Kidney (tissue), 14 donors: ENCODE measurements around the gene CD83. TPM values are rescaled to one million over a fixed set of nuclear protein-coding genes. Genes with fewer than 3 reads are reported as not detected.
"Not testable (repeated sequence)": the region's sequence is repeated elsewhere in the genome, so short reads cannot be mapped to it uniquely, and the experiment has no call there.

Experiments
- DNase-seq, 5 donors: peaks; one replicate each; pipeline ENCODE4 v3.0.0-alpha.2; 2013 to 2020
- FAIRE-seq: peaks from 2 replicates; lab custom pipeline; 2012; peaks lifted over from hg19 to GRCh38; lab: Jason Lieb, UNC
- H3K27ac ChIP-seq, 2 donors: one replicate each; pipeline ENCODE4 v1.7.0; 2013; ENCODE audit warnings: low read depth in 2 of 2, low read length in 2 of 2, inconsistent platforms in 1 of 2
- H3K27me3 ChIP-seq: one replicate; pipeline ENCODE4 v1.7.1; 2013; ENCODE audit warnings: low read length, inconsistent platforms; ENCODE audit not compliant: control insufficient read depth, insufficient read depth
- H3K36me3 ChIP-seq, 3 donors: one replicate each; pipeline versions ENCODE4 v1.7.0 to v1.7.1; 2013; ENCODE audit warnings: low read length in 3 of 3, control low read depth in 1 of 3, inconsistent platforms in 1 of 3; ENCODE audit not compliant: insufficient read depth in 3 of 3, control insufficient read depth in 2 of 3
- H3K4me1 ChIP-seq, 3 donors: one replicate each; pipeline versions ENCODE4 v1.7.0 to v1.7.1; 2013; ENCODE audit warnings: low read length in 3 of 3, inconsistent platforms in 1 of 3, low read depth in 1 of 3; ENCODE audit not compliant: control insufficient read depth in 2 of 3, insufficient read depth in 2 of 3
- H3K4me3 ChIP-seq, 3 donors: one replicate each; pipeline versions ENCODE4 v1.7.0 to v1.8.1; 2013; ENCODE audit warnings: low read length in 3 of 3, control low read depth in 1 of 3, inconsistent platforms in 1 of 3
- H3K9ac ChIP-seq, 3 donors: one replicate each; pipeline versions ENCODE4 v1.7.0 to v1.7.1; 2013; ENCODE audit warnings: low read length in 3 of 3, control low read depth in 1 of 3, inconsistent platforms in 1 of 3
- H3K9me3 ChIP-seq, 3 donors: one replicate each; pipeline versions ENCODE4 v1.7.0 to v1.7.1; 2013; ENCODE audit warnings: low read length in 3 of 3, control low read depth in 1 of 3, inconsistent platforms in 1 of 3; ENCODE audit not compliant: control insufficient read depth in 2 of 3, insufficient read depth in 1 of 3
- intact Hi-C: fragments of 100-400 bp; cut with DNase I; formaldehyde crosslinking; loops from one replicate; pipeline ENCODE4 v1.11.1; 2022
- polyA plus RNA-seq: library from polyadenylated mRNA; stranded (reverse); fragments of 350-450 nt; fragmentation: Illumina TruSeq; extraction: RNeasy Lipid Tissue Mini Kit (QIAGEN cat#74804); gene quantifications from one replicate; pipeline ENCODE4 v1.2.3, GENCODE V29; 2014; ENCODE audit warnings: low read depth, low replicate concordance; ENCODE audit not compliant: insufficient read depth
- total RNA-seq: library from RNA; stranded (reverse); fragmentation: NEBNext Ultra II Directional; extraction: Animal tissue kit (Norgen Biotek cat#: 25700); gene quantifications from one replicate; pipeline ENCODE4 v1.2.1, GENCODE V29; 2021
- TF ChIP-seq, protein P1 (sequence below): IDR thresholded peaks from 3 replicates; pipeline ENCODE4 v1.5.1; 2012; ENCODE audit warnings: mild to moderate bottlenecking, moderate library complexity, borderline replicate concordance; ENCODE audit not compliant: insufficient read depth; ENCODE audit errors: extremely low read depth
- donor health status: control.
- donor health status: control.
- donor health status: control.
- donor health status: control.
- donor health status: control.
- donor health status: DM: yes; HTN: yes; CAD: no.
- donor health status: Normal renal cell carcinoma (clear cell type).

The CD83 gene
- total and polyA plus RNA-seq, 2 donors from 2014 or later = 4.0 to 15.4 TPM

DNA sequence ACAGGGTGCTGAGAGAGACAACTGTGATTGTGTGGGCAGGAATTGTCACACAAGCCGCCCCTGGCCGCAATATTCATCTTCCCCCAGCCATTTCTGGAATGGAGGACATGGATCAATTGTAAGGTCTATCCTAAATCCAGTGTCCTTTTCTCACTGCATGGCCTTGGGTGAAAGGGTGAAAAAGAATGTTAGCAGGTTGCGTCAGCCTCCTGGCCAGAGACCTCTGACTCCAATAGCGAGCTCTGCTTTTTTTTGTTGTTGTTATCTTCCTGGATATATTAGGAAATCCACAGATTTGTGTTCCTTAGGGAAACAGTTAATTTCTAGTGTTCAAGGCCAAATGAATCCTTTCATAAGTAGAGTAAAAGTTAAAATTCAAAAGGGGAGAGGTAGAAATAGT lies 47.1 kb upstream of the CD83 start:
- H3K27ac ChIP-seq = no peak overlapping the region
- no peaks in the 10 kb centered on the region for H3K4me1 ChIP-seq
- no peak overlapping the region for H3K9ac ChIP-seq
- no peaks in the 10 kb centered on the region for H3K36me3 ChIP-seq
- DNase-seq = no peak
- no peaks in the 10 kb centered on the region for H3K9me3 ChIP-seq
- no peak overlapping the region for H3K4me3 ChIP-seq
- FAIRE-seq = no peak
- TF ChIP-seq, protein P1, sequence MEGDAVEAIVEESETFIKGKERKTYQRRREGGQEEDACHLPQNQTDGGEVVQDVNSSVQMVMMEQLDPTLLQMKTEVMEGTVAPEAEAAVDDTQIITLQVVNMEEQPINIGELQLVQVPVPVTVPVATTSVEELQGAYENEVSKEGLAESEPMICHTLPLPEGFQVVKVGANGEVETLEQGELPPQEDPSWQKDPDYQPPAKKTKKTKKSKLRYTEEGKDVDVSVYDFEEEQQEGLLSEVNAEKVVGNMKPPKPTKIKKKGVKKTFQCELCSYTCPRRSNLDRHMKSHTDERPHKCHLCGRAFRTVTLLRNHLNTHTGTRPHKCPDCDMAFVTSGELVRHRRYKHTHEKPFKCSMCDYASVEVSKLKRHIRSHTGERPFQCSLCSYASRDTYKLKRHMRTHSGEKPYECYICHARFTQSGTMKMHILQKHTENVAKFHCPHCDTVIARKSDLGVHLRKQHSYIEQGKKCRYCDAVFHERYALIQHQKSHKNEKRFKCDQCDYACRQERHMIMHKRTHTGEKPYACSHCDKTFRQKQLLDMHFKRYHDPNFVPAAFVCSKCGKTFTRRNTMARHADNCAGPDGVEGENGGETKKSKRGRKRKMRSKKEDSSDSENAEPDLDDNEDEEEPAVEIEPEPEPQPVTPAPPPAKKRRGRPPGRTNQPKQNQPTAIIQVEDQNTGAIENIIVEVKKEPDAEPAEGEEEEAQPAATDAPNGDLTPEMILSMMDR = no peak
- H3K27me3 ChIP-seq = no peaks in the 10 kb centered on the region
- intact Hi-C loops = no loop called here

DNA sequence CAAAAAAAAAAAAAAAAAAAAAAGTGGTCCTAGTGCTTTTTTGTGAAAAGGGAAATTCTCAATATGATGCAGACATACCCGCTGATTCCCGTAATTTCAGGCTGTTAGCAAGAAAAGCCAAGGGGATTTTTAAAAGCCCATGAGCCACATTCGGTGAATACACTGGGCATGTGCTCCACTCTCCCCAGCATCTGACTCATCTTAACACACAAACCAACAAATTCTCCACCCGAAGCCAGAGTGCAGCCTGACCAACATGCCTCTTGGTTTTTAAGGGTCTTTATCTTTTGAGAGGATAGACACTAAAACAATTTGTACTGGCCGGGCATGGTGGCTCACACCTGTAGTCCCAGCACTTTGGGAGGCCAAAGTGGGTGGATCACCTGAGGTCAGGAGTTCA lies 45.5 kb upstream of the CD83 start:
- Histone ChIP-seq H3K4me3 (no peak overlapping the region), H3K9me3 (no peaks in the 10 kb centered on the region), H3K4me1 (no peaks in the 10 kb centered on the region), H3K27me3 (no peaks in the 10 kb centered on the region), H3K27ac (no peak overlapping the region), H3K36me3 (no peaks in the 10 kb centered on the region), H3K9ac (no peak overlapping the region)
- TF ChIP-seq, protein P1 = no peak
- DNase-seq (no peak), FAIRE-seq (no peak)
- intact Hi-C loops = no loop called here

DNA sequence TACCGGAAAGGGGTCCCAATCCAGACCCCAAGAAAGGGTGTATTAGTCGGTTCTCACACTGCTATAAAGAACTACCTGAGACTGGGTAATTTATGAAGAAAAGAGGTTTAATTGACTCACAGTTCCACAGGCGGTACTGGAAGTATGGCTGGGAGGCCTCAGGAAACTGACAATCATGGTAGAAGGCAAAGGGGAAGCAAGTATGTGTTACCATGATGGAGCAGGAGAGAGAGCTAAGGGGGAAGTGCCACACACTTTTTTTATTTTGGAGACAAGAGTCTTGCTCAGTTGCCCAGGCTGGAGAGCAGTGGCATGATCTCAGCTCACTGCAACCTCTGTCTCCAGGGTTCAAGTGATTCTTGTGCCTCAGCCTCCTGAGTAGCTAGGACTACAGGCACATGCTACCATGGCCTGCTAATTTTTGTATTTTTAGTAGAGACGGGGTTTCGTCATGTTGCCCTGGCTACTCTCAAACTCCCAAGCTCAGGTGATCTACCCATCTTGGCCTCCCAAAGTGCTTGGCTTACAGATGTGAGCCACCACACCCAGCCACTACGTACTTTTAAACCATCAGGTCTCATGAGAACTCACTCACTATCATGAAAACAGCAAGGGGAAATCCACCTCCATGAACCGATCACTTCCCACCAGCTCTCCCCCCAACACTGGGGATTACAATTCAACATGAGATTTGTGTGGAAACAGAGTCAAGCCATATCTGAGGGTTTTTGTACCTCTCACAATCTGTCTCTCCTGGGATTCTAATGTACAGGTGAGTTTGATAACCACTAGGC lies 43.8 kb upstream of the CD83 start:
- DNase-seq, H3K36me3 ChIP-seq, H3K4me3 ChIP-seq, H3K27ac ChIP-seq, H3K4me1 ChIP-seq, intact Hi-C loops, FAIRE-seq, H3K27me3 ChIP-seq, H3K9ac ChIP-seq, H3K9me3 ChIP-seq: not testable (repeated sequence)

DNA sequence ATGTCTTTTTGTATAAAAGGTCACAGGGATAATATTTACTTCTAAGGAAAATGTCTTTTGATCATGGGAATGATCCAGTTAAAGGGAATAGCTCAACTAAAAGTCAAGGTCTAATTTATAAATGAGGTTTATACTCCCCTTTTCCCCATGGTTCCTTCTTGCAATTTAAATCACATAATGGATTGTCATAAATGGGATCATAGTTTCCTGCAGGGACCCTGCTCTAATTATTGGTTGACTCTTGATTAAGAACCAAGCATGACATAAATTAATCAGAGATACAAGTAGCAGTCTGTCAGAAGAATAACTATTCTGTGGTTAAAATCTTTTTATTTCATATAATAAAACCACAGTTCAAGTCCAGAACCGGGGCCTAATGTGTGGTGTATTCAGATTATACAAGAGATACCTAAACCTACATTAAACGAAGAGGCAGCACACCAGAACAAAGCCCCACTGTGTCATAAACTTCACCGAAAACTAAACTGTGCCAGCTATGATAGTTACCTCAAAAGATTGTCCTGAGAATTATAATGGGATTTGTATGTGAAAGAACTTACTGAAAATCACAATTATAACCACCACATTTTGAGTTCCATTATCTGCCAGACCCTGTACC lies 43.0 kb upstream of the CD83 start:
- intact Hi-C loops = no loop called here
- peak overlapping the region in 1 of 3 donors; percentile 43 for H3K9ac ChIP-seq

More for the DNA sequence above, 43.0 kb upstream of the CD83 start:
- no peak for FAIRE-seq
- Histone ChIP-seq H3K9me3 (no peaks in the 10 kb centered on the region), H3K27me3 (no peaks in the 10 kb centered on the region), H3K36me3 (no peaks in the 10 kb centered on the region), H3K4me1 (no peaks in the 10 kb centered on the region), H3K4me3 (peak overlapping the region in 2 of 3 donors; percentile 53 to 68), H3K27ac (peak overlapping the region in 1 of 2 donors; percentile 16)
- no peak for DNase-seq
- TF ChIP-seq, protein P1 = no peak
